NT2/D1 (cell line): ENCODE results near the gene KCNQ1.

Source experiments
- SUZ12 ChIP-seq: IDR thresholded peaks from 2 replicates; pipeline ENCODE4 v1.6.1; 2011; ENCODE audit not compliant: insufficient read length, insufficient read depth; ENCODE audit errors: extremely low read depth
- YY1 ChIP-seq: IDR thresholded peaks from 2 replicates; pipeline ENCODE4 v1.6.1; 2011; ENCODE audit not compliant: insufficient read length, insufficient read depth
- ZNF274 ChIP-seq: IDR thresholded peaks from 2 replicates; pipeline ENCODE4 v1.6.1; 2011; ENCODE audit warnings: mild to moderate bottlenecking, low read depth, low read length

GRCh38 chr11:2662024-2662312 lies 217.2 kb downstream of the KCNQ1 start:
- TF ChIP-seq YY1 = no peak
- no peak for TF ChIP-seq SUZ12
- no peak for TF ChIP-seq ZNF274
